ENCODE results near the gene TRNAU1AP. TPM values are rescaled to one million over a fixed set of nuclear protein-coding genes. Genes with fewer than 3 reads are reported as not detected.

TRNAU1AP gene
- total and polyA plus RNA-seq, 7 donors = 14.1 to 36.5 (median 26.8) TPM

GRCh38 chr1:28606771-28607170 lies 53.9 kb downstream of the TRNAU1AP start:
- intact Hi-C loops (cut with DNase I) = loop anchor here (10.0 kb wide), 1 partner anchor 362 kb away; no protein-coding TSS in a partner anchor

GRCh38 chr1:28613175-28613574 lies 60.3 kb downstream of the TRNAU1AP start:
- H3K4me1 ChIP-seq = no peaks in the 10 kb centered on the region
- no peak overlapping the region for H3K4me3 ChIP-seq
- H3K27ac ChIP-seq = no peak overlapping the region
- peaks cover 20 to 95% (median 31%) of the 10 kb centered on the region in 4 donors for H3K36me3 ChIP-seq
- no peaks in the 10 kb centered on the region for H3K9me3 ChIP-seq
- TF ChIP-seq POLR2AphosphoS5 (IDR thresholded peaks at IDR 0.05) (no peak), CTCF (IDR thresholded peaks at IDR 0.05) (no peak), EP300 (IDR thresholded peaks at IDR 0.05) (no peak)
- 96% methylated on average over 5 of the region's 5 CpGs for WGBS, 2 donors
- DNase-seq = no peak
- intact Hi-C loops (cut with DNase I) = no loop called here
- no peaks in the 10 kb centered on the region for H3K27me3 ChIP-seq

More at GRCh38 chr1:28606771-28607170, 53.9 kb downstream of the TRNAU1AP start:
- TF ChIP-seq CTCF (IDR thresholded peaks at IDR 0.05) (no peak), EP300 (IDR thresholded peaks at IDR 0.05) (no peak)
- H3K4me3 ChIP-seq = no peak overlapping the region
- H3K4me1 ChIP-seq = peaks cover 0 to 2% (median 0%) of the 10 kb centered on the region in 4 donors
- DNase-seq = no peak
- H3K27ac ChIP-seq = no peak overlapping the region
- H3K27me3 ChIP-seq = no peaks in the 10 kb centered on the region
- peaks cover 27 to 84% (median 33%) of the 10 kb centered on the region in 4 donors for H3K36me3 ChIP-seq
- WGBS, 2 donors = 94 to 95% methylated on average over 2 of the region's 2 CpGs
- H3K9me3 ChIP-seq = no peaks in the 10 kb centered on the region

Small RNA genes lying within 50 kb of the gene (small RNA-seq; reads per million reads assigned to genes)
- gene SNORA16A (0 reads per million in 3 donors), gene SNORA44 (0 reads per million in 3 donors), gene SNORA61 (0 reads per million in 3 donors), gene SNORA73A (0 reads per million in 3 donors), gene SNORA73B (5.2 to 21.7 (median 8.8) reads per million in 3 donors), gene SNORD99 (35,865 to 60,304 (median 36,677) reads per million in 3 donors)

Other genes starting within 250 kb of the TRNAU1AP start
- gene MED18, start 224.0 kb upstream of the TRNAU1AP start, total RNA-seq = 10 to 100 TPM in 3 of 4 donors, 1 to 10 TPM in 1; 5.2 to 21.6 (median 12.7) TPM
- 10 to 100 TPM; 16.2 to 31.8 (median 31.0) TPM for gene MED18, start 224.0 kb upstream of the TRNAU1AP start, polyA plus RNA-seq
- 10 to 100 TPM; 35.2 to 57.4 (median 38.4) TPM for gene PHACTR4, start 183.3 kb upstream of the TRNAU1AP start, total RNA-seq
- 10 to 100 TPM; 21.6 to 31.9 (median 24.4) TPM for gene PHACTR4, start 183.3 kb upstream of the TRNAU1AP start, polyA plus RNA-seq
- 10 to 100 TPM in 3 of 4 donors, 1 to 10 TPM in 1; 8.9 to 18.8 (median 10.8) TPM for gene RCC1, start 47.0 kb upstream of the TRNAU1AP start, total RNA-seq
- 10 to 100 TPM; 25.2 to 64.2 (median 26.8) TPM for gene RCC1, start 47.0 kb upstream of the TRNAU1AP start, polyA plus RNA-seq
- gene RAB42, start 39.2 kb downstream of the TRNAU1AP start, total RNA-seq = 1 to 10 TPM in 3 of 4 donors, under 1 TPM in 1; 0.68 to 3.2 (median 2.1) TPM
- gene RAB42, start 39.2 kb downstream of the TRNAU1AP start, polyA plus RNA-seq = 10 to 100 TPM in 1 of 3 donors, 1 to 10 TPM in 2; 3.4 to 19.0 (median 3.6) TPM
- gene TAF12, start 90.0 kb downstream of the TRNAU1AP start, total RNA-seq = 10 to 100 TPM; 16.8 to 27.5 (median 20.1) TPM
- 10 to 100 TPM; 19.2 to 21.0 (median 20.4) TPM for gene TAF12, start 90.0 kb downstream of the TRNAU1AP start, polyA plus RNA-seq
- gene RNU11, start 95.5 kb downstream of the TRNAU1AP start, total RNA-seq = not detected
- gene RNU11, start 95.5 kb downstream of the TRNAU1AP start, polyA plus RNA-seq = not detected
- gene GMEB1, start 115.7 kb downstream of the TRNAU1AP start, total RNA-seq = 1 to 10 TPM; 6.1 to 7.3 (median 6.8) TPM
- 1 to 10 TPM; 3.7 to 8.9 (median 6.0) TPM for gene GMEB1, start 115.7 kb downstream of the TRNAU1AP start, polyA plus RNA-seq
- gene YTHDF2, start 183.9 kb downstream of the TRNAU1AP start, total RNA-seq = 10 to 100 TPM; 37.9 to 47.0 (median 42.7) TPM
- gene YTHDF2, start 183.9 kb downstream of the TRNAU1AP start, polyA plus RNA-seq = 10 to 100 TPM; 27.0 to 40.5 (median 31.2) TPM